Motor neuron (in vitro differentiated cells): Measurements from ENCODE around the gene TIMM8B. TPM values are rescaled to one million over a fixed set of nuclear protein-coding genes. Genes with fewer than 3 reads are reported as not detected.
"Not testable (repeated sequence)": the region's sequence is repeated elsewhere in the genome, so short reads cannot be mapped to it uniquely, and the experiment has no call there.

Source experiments
- ATAC-seq, 8 experiments: fragments of 200-7000 bp; cut with Tn5 transposase; replicated peaks in 6 of 8; 2 replicates each; pipeline ENCODE4 v1.8.0; 2021; ENCODE audit warnings: mild to moderate bottlenecking in 8 of 8, moderate library complexity in 8 of 8
- H3K27ac ChIP-seq, 2 donors: fragments of 250-450 bp; sonication (Bioruptor Pico); 2 replicates each; pipeline ENCODE4 v1.9.0; 2021; ENCODE audit warnings: antibody characterized with exemption in 2 of 2, mild to moderate bottlenecking in 2 of 2, moderate library complexity in 1 of 2
- H3K4me1 ChIP-seq, 2 donors: fragments of 250-450 bp; sonication (Bioruptor Pico); replicated peaks in 1 of 2; 2 replicates each; pipeline ENCODE4 v1.6.1; 2021; ENCODE audit warnings: antibody characterized with exemption in 2 of 2, mild to moderate bottlenecking in 2 of 2, moderate library complexity in 1 of 2
- H3K4me3 ChIP-seq, 5 donors: fragments of 250-450 bp; sonication (Bioruptor Pico); 2 replicates each; pipeline ENCODE4 v1.9.0; 2021; ENCODE audit warnings: antibody characterized with exemption in 5 of 5, mild to moderate bottlenecking in 5 of 5, moderate library complexity in 4 of 5
- WGBS, 10 experiments: fragments of 450-650 bp; shearing (Covaris generic); methylation state at CpG; one replicate each; pipeline ENCODE4 v1.0.0; 2022; 5-methylcytosine and 5-hydroxymethylcytosine counted together
- in situ Hi-C, 9 experiments: fragments of 400-800 bp; cut with MboI; loops; one replicate each; pipeline ENCODE4 v1.15.0; 2021; ENCODE audit warnings: low sequenced_read_pairs in 9 of 9, low pct_unique_long_range_greater_than_20kb in 2 of 9; ENCODE audit not compliant: unreplicated experiment in 9 of 9
- total RNA-seq, 8 experiments: library from RNA; unstranded; fragments of 300-600 nt; gene quantifications; 2 replicates each; pipeline versions ENCODE4 v1.2.3 to v1.2.4, GENCODE V29; 2022

Gene TIMM8B
- total RNA-seq, 8 experiments from 2014 or later = 94.3 to 189 (median 128) TPM

DNA sequence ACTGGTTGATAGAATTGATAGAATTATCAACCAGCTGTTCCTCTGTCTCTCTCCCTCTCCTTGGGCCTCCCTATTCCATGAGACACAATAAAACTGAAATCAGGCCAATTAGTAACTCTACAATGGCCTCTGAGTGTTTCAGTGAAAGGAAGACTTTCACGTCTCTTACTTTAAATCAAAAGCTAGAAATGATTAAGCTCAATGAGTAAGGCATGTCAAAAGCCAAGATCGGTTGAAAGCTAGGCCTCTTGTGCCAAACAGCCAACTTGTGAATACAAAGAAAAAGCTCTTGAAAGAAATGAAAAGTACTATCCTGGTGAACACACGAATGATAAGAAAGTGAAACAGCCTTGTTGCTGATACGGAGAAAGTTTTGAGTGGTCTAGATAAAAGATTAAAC is 29.4 kb downstream of the TIMM8B start:
- in situ Hi-C loops = no loop called here
- Histone ChIP-seq H3K27ac (no peak overlapping the region), H3K4me3 (no peak overlapping the region), H3K4me1 (no peaks in the 10 kb centered on the region)
- ATAC-seq = no peak
- WGBS, 10 experiments = 54 to 100% (median 81%) methylated on average over 1 to 4 of the region's 4 CpGs

DNA sequence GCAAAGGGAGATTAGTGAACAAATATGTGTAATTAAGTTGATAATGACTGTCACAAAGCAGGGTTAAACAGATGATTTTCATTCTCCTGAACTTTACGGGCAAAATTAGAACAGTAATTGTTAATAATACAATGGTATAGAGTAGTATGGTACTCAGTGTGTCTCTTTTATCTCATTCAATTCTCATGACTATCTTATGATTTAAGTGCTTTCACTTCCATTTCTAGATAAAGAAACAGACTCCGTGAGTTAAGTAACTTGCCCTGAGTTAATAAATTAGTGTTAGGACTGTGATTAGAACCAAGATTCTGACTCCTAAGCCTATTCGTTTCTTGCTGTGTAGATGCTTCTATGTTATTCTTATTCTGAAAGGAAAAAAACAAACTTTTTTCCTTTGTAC is 34.8 kb downstream of the TIMM8B start:
- ATAC-seq = no peak
- H3K4me1 ChIP-seq = no peaks in the 10 kb centered on the region
- no peak overlapping the region for H3K4me3 ChIP-seq
- H3K27ac ChIP-seq = no peak overlapping the region
- WGBS, 10 experiments = 67 to 100% (median 97%) methylated on average over 1 to 3 of the region's 3 CpGs; no CpG with 5 or more reads in 1 of the 10 experiments
- in situ Hi-C loops = no loop called here

DNA sequence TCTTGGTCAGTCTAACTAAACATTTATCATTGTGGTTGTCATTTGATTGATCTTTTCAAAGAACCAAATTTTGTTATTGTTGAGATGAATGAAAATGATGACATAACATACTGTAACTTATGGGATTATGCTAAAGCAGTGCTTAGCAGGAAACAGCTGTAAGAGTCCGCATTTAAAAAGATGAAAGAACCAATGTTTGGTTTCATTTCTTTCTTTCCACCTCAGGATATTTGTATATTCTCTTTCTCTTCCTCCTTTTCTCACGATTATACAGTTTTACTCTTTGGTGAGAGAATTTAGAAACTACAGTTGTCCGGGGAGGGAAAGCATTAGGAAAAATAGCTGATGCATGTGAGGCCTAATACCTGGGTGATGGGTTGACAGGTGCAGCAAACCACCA is 35.8 kb downstream of the TIMM8B start:
- in situ Hi-C loops = no loop called here
- H3K27ac ChIP-seq = no peak overlapping the region
- no peak overlapping the region for H3K4me3 ChIP-seq
- ATAC-seq = no peak
- 63 to 100% (median 85%) methylated on average over 1 to 3 of the region's 3 CpGs; no CpG with 5 or more reads in 1 of the 10 experiments for WGBS, 10 experiments
- no peaks in the 10 kb centered on the region for H3K4me1 ChIP-seq

DNA sequence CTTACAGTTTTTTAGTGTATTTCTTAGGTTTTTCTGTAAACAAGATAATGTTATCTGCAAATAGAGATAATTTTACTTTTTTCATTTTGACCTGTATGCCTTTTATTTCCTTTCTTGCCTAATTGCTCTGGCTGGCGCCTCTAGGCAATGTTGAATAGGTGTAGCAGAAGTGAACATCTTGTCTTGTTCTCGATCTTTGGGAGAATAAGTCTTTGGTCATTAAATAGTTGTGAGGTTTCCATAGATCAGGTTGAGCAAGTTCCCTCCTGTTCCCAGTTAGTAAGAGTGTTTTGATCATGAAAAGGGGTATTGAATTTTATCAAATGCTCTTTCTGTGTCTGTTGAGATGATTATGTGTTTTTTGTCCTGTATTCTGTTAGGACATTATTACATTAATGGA is 36.8 kb downstream of the TIMM8B start:
- WGBS, 10 experiments = 36 to 50% (median 50%) methylated on average over 2 of the region's 2 CpGs; no CpG with 5 or more reads in 1 of the 10 experiments
- H3K4me1 ChIP-seq = no peaks in the 10 kb centered on the region
- in situ Hi-C loops = no loop called here
- no peak overlapping the region for H3K4me3 ChIP-seq
- ATAC-seq = no peak
- H3K27ac ChIP-seq = no peak overlapping the region

DNA sequence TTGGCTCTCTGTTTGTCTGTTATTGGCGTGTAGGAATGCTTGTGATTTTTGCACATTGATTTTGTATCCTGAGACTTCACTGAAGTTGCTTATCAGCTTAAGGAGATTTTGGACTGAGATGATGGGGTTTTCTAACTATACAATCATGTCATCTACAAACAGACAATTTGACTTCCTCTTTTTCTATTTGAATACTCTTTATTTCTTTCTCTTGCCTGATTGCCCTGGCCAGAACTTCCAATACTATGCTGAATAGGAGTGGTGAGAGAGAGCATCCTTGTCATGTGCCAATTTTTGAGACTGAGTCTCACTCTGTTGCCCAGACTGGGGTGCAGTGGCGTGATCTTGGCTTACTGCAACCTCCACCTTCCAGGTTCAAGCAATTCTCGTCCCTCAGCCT is 38.3 kb downstream of the TIMM8B start:
- ATAC-seq, in situ Hi-C loops, H3K4me3 ChIP-seq, H3K4me1 ChIP-seq, H3K27ac ChIP-seq: not testable (repeated sequence)
- WGBS, 10 experiments = 88 to 100% (median 100%) methylated on average over 1 to 3 of the region's 3 CpGs; no CpG with 5 or more reads in 1 of the 10 experiments

DNA sequence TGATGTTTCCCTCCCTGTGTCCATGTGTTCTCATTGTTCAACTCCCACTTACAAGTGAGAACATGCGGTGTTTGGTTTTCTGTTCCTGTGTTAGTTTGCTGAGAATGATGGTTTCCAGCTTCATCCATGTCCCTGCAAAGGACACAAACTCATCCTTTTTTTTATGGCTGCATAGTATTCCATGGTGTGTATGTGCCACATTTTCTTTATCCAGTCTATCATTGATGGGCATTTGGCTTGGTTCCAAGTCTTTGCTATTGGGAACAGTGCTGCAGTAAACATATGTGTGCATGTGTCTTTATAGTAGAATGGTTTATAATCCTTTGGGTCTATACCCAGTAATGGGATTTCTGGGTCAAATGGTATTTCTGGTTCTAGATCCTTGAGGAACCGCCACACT is 39.9 kb downstream of the TIMM8B start:
- H3K4me1 ChIP-seq, in situ Hi-C loops, H3K4me3 ChIP-seq, ATAC-seq, H3K27ac ChIP-seq: not testable (repeated sequence)
- WGBS, 10 experiments = 80 to 100% (median 100%) methylated on average over 1 of the region's 2 CpGs; no CpG with 5 or more reads in 6 of the 10 experiments

DNA sequence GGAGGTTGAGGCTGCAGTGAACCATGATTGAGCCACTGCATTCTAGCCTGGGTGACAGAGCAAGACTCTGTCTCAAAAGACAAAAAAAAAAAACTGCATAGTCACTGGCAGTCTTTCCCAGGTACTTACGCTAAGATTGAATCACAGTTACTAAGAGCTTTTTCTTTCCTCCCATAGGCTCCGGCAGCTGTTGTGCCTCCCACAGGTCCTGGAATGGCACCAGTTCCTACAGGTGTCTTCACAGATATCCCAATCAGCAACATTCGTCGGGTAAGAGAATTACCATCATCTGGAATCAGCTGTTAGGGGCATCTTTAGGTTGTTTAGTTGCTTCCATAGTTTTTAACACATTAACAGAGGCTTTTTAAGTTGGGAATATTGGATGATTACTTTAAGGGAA is 41.6 kb downstream of the TIMM8B start:
- Histone ChIP-seq H3K4me1 (no peaks in the 10 kb centered on the region), H3K4me3 (no peak overlapping the region), H3K27ac (no peak overlapping the region)
- ATAC-seq = no peak
- in situ Hi-C loops = no loop called here
- WGBS, 10 experiments = 92 to 100% (median 100%) methylated on average over 1 to 4 of the region's 4 CpGs; no CpG with 5 or more reads in 3 of the 10 experiments

DNA sequence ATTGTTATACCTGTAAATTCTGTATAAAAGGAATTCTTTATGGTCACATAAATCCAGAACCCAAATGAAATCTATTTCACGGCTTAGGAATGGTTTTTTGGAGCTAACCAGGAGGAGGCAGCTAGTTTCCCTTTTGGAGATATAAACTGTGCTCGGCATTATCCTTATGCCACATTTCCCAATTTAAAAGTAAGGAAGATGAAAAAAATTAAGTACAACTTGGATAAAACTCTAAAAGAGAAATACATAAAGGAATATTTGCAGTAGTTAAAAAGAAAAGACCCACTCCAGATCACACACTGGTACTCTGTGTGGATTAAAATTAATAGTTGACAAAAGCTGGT is 43.6 kb downstream of the TIMM8B start:
- no peak overlapping the region for H3K4me3 ChIP-seq
- in situ Hi-C loops = no loop called here
- no peak overlapping the region for H3K27ac ChIP-seq
- 70 to 100% (median 100%) methylated on average over 1 to 2 of the region's 2 CpGs; no CpG with 5 or more reads in 1 of the 10 experiments for WGBS, 10 experiments
- H3K4me1 ChIP-seq = no peaks in the 10 kb centered on the region
- ATAC-seq = no peak

DNA sequence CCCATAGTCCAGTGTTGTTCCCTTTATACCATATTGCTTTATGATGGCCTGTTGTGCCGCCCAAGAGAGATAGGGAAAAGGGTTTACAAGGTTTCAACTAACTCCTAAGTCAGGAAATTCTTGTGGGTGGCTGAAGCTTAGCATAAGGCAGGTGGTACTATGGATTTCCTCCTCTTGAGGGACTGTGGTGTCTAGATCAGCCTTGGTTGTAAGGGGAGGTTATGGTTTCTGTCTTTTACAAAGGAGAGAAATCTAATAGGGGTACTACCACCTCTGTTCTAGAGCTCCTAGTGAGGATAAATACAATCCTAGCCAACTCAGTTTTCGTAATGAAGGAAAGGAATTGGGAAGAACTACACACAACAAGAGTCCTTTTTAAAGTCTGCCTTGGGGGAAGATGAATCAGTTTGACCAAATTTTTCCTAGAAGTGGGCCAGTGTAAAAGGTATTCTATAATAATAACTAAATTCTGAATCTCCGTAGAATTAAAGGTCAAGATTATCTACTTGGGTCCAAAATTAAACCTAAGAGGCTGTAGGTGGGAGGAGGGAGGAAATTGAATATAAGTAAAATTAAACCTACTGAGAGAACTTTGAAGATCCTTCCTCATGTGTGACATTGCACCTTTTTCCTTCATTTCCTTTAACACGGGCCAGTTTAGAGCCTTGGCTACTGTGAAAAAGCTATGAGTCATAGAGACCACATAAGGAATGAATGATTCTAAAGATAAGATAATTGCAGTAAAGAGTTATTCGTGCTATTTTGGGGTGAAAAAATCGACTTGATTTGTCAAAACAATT is 44.2 kb downstream of the TIMM8B start:
- Histone ChIP-seq H3K4me1 (no peaks in the 10 kb centered on the region), H3K4me3 (no peak overlapping the region), H3K27ac (no peak overlapping the region)
- WGBS, 10 experiments = 51 to 94% (median 85%) methylated on average over 3 to 6 of the region's 6 CpGs
- no peak for ATAC-seq
- in situ Hi-C loops = no loop called here

DNA sequence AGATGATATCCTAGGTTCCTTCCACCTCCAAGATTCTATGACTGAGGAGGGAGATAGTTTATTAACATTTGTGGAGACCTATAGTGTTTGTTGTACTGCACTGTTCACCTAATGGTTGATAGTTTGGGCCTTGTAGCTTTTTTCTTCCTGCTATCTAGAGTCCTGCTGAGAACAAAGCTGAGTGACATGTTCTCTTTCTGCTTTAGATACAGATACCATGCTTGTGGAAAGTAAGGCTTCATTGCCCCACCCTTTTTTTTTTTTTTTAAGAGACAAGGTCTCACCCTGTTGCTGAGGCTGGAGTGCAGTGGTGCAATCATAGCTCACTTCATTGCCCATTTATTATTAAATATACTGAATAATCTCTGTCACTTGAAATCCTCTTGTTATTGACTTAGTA is 49.0 kb downstream of the TIMM8B start:
- Histone ChIP-seq H3K4me1 (no peaks in the 10 kb centered on the region), H3K27ac (no peak overlapping the region), H3K4me3 (no peak overlapping the region)
- in situ Hi-C loops = no loop called here
- no peak for ATAC-seq

Other genes starting within 250 kb of the TIMM8B start
- gene ALG9, start 215.2 kb downstream of the TIMM8B start, total RNA-seq = 10 to 100 TPM; 46.9 to 57.0 (median 53.9) TPM
- 1 to 10 TPM; 2.6 to 4.8 (median 3.5) TPM for gene FDXACB1, start 207.6 kb downstream of the TIMM8B start, total RNA-seq
- gene CFAP68, start 207.2 kb downstream of the TIMM8B start, total RNA-seq = 10 to 100 TPM; 25.9 to 72.1 (median 34.5) TPM
- gene CRYAB, start 175.0 kb downstream of the TIMM8B start, total RNA-seq = 100 to 1,000 TPM in 2 of 8 experiments, 10 to 100 TPM in 4, 1 to 10 TPM in 1, under 1 TPM in 1; 0.46 to 336 (median 29.1) TPM
- gene HSPB2, start 174.0 kb downstream of the TIMM8B start, total RNA-seq = 1 to 10 TPM in 3 of 8 experiments, under 1 TPM in 4, not detected in 1; 0.11 to 5.1 (median 0.81) TPM
- 1 to 10 TPM in 3 of 8 experiments, under 1 TPM in 5; 0.27 to 7.3 (median 0.55) TPM for gene C11orf52, start 167.8 kb downstream of the TIMM8B start, total RNA-seq
- gene DIXDC1, start 149.4 kb downstream of the TIMM8B start, total RNA-seq = 10 to 100 TPM; 20.1 to 47.0 (median 38.0) TPM
- 10 to 100 TPM; 23.4 to 70.2 (median 36.8) TPM for gene DLAT, start 61.3 kb downstream of the TIMM8B start, total RNA-seq
- gene PIH1D2, start 12.7 kb downstream of the TIMM8B start, total RNA-seq = 10 to 100 TPM in 1 of 8 experiments, 1 to 10 TPM in 7; 2.1 to 20.3 (median 3.2) TPM
- 10 to 100 TPM; 21.8 to 42.5 (median 37.1) TPM for gene NKAPD1, start 12.5 kb downstream of the TIMM8B start, total RNA-seq
- 100 to 1,000 TPM in 2 of 8 experiments, 10 to 100 TPM in 6; 30.2 to 158 (median 59.3) TPM for gene SDHD, start 117 bp upstream of the TIMM8B start, total RNA-seq
- 10 to 100 TPM in 1 of 8 experiments, 1 to 10 TPM in 4, under 1 TPM in 2, not detected in 1; 0.25 to 15.0 (median 1.7) TPM for gene IL18, start 77.3 kb upstream of the TIMM8B start, total RNA-seq
- 1 to 10 TPM in 1 of 8 experiments, under 1 TPM in 3, not detected in 4; 0.17 to 1.1 (median 0.41) TPM for gene TEX12, start 80.6 kb upstream of the TIMM8B start, total RNA-seq
- 10 to 100 TPM in 5 of 8 experiments, 1 to 10 TPM in 3; 4.0 to 66.9 (median 11.2) TPM for gene BCO2, start 88.8 kb upstream of the TIMM8B start, total RNA-seq
- gene PTS, start 139.7 kb upstream of the TIMM8B start, total RNA-seq = 10 to 100 TPM; 35.8 to 82.5 (median 46.3) TPM
- gene PLET1, start 174.1 kb upstream of the TIMM8B start, total RNA-seq = under 1 TPM in 5 of 8 experiments, not detected in 3; 0.16 to 0.67 (median 0.28) TPM